ENCODE results near the gene CAMTA1.

- TF ChIP-seq, protein P1, sequence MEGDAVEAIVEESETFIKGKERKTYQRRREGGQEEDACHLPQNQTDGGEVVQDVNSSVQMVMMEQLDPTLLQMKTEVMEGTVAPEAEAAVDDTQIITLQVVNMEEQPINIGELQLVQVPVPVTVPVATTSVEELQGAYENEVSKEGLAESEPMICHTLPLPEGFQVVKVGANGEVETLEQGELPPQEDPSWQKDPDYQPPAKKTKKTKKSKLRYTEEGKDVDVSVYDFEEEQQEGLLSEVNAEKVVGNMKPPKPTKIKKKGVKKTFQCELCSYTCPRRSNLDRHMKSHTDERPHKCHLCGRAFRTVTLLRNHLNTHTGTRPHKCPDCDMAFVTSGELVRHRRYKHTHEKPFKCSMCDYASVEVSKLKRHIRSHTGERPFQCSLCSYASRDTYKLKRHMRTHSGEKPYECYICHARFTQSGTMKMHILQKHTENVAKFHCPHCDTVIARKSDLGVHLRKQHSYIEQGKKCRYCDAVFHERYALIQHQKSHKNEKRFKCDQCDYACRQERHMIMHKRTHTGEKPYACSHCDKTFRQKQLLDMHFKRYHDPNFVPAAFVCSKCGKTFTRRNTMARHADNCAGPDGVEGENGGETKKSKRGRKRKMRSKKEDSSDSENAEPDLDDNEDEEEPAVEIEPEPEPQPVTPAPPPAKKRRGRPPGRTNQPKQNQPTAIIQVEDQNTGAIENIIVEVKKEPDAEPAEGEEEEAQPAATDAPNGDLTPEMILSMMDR (conservative IDR thresholded peaks at IDR 0.05; ENCODE audit: low read depth, low read length), result no peak
- TF ChIP-seq EZH2 (IDR thresholded peaks at IDR 0.05; ENCODE audit: borderline replicate concordance, low read depth, low read length, poor library complexity, severe bottlenecking), result no peak
These were observed 159.2 kb downstream of the CAMTA1 start for GRCh38 chr1:6944434-6944833.

All from A673 (cell line).